ENCODE results near the gene PANK4.

DNA sequence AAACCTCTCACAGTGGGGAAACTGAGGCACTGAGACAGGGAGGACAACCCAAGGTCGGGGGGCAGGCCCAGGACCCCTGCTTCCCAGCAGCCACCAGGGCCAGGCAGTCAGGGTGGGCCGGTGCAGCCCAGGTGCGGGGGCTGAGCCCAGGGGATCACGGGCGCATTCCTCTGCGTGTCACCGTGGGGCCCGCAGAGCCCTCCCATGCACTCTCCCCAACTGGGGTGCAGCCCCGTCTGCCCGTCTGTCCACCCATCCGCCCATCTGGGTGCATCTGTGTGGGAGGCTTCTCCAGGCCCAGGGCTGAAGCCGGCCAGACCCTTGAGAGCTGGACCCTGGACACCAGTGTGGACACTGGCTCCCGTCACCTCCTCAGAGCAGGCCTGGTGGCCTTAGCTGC is 53.2 kb downstream of the PANK4 start:
- no peak for TF ChIP-seq POLR2AphosphoS5 (IDR thresholded peaks at IDR 0.05; ENCODE audit: borderline replicate concordance, low read depth, low read length)
- no peak for TF ChIP-seq EZH2 (IDR thresholded peaks at IDR 0.05)
